ENCODE results near the gene PRXL2B.

Gene PRXL2B

GRCh38 chr1:2601721-2602303, 15.2 kb downstream of the PRXL2B start:
- H3K4me3 ChIP-seq: no peak overlapping the region
- no peak for TF ChIP-seq CTCF (IDR thresholded peaks at IDR 0.05)
- no peak overlapping the region for H3K27ac ChIP-seq
- no peak for DNase-seq (ENCODE audit: low spot score)

GRCh38 chr1:2602311-2602835, 15.8 kb downstream of the PRXL2B start:
- no peak overlapping the region for H3K27ac ChIP-seq
- no peak for DNase-seq (ENCODE audit: low spot score)
- TF ChIP-seq CTCF (IDR thresholded peaks at IDR 0.05): no peak
- no peak overlapping the region for H3K4me3 ChIP-seq

- no peak for DNase-seq (ENCODE audit: low spot score)
- Histone ChIP-seq H3K4me3 (no peak overlapping the region), H3K27ac (no peak overlapping the region)
- no peak for TF ChIP-seq CTCF (IDR thresholded peaks at IDR 0.05)
Measured at GRCh38 chr1:2602866-2603520, 16.4 kb downstream of the PRXL2B start.

- no peak overlapping the region for H3K4me3 ChIP-seq
- no peak for TF ChIP-seq CTCF (IDR thresholded peaks at IDR 0.05)
- H3K27ac ChIP-seq: no peak overlapping the region
- DNase-seq (ENCODE audit: low spot score): no peak
Measured at GRCh38 chr1:2603521-2604155, 17.1 kb downstream of the PRXL2B start.

- TF ChIP-seq CTCF (IDR thresholded peaks at IDR 0.05): no peak
- Histone ChIP-seq H3K4me3 (no peak overlapping the region), H3K27ac (no peak overlapping the region)
- peak; percentile 65 for DNase-seq (ENCODE audit: low spot score)
Measured at GRCh38 chr1:2604156-2604843, 17.7 kb downstream of the PRXL2B start.

- no peak for TF ChIP-seq CTCF (IDR thresholded peaks at IDR 0.05)
- DNase-seq (ENCODE audit: low spot score): no peak
- Histone ChIP-seq H3K4me3 (no peak overlapping the region), H3K27ac (no peak overlapping the region)
Measured at GRCh38 chr1:2604844-2605508, 18.4 kb downstream of the PRXL2B start.

All from coronary artery (tissue), 2 donors.